Breast epithelium (tissue), 3 donors: Measurements from ENCODE around the gene DAPK2.

ENCODE experiments used
- POLR2A ChIP-seq: fragments of 450-650 bp; IDR thresholded peaks from one replicate; pipeline ENCODE4 v1.6.1; 2016; ENCODE audit warnings: antibody characterized with exemption, mild to moderate bottlenecking, moderate library complexity
- TF ChIP-seq, protein P1 (sequence below), 3 donors: fragments of 450-650 bp; IDR thresholded peaks; one replicate each; pipeline ENCODE4 v1.5.1; 2016 to 2017; ENCODE audit warnings: antibody characterized with exemption in 3 of 3, mild to moderate bottlenecking in 3 of 3, moderate library complexity in 3 of 3

DNA sequence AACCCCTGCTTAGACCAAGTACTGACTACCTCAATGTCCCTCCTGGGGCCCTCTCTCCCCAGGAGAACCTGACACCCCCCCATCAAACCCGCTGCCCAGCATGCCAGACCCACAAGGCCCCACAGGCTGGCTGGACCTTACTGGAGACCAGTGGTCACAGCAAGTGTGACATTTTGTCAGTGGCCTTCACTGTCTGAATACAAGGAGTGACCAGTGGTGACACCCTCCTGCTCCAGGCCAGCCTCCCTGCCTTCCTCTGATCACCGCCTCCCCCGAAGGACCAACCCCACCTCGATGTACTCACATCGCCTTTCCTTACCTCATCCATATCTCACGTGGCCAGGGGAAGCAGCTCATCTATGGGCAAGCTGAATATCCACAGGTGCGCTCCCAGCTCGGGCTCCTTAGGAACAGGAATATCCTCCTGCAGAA lies 150.5 kb downstream of the DAPK2 start:
- TF ChIP-seq, protein P1, sequence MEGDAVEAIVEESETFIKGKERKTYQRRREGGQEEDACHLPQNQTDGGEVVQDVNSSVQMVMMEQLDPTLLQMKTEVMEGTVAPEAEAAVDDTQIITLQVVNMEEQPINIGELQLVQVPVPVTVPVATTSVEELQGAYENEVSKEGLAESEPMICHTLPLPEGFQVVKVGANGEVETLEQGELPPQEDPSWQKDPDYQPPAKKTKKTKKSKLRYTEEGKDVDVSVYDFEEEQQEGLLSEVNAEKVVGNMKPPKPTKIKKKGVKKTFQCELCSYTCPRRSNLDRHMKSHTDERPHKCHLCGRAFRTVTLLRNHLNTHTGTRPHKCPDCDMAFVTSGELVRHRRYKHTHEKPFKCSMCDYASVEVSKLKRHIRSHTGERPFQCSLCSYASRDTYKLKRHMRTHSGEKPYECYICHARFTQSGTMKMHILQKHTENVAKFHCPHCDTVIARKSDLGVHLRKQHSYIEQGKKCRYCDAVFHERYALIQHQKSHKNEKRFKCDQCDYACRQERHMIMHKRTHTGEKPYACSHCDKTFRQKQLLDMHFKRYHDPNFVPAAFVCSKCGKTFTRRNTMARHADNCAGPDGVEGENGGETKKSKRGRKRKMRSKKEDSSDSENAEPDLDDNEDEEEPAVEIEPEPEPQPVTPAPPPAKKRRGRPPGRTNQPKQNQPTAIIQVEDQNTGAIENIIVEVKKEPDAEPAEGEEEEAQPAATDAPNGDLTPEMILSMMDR (IDR thresholded peaks at IDR 0.05): no peak
- TF ChIP-seq POLR2A: no peak
